Erythroblast (primary cell): ENCODE measurements around the gene ULK4.
"Not testable (repeated sequence)": the region's sequence is repeated elsewhere in the genome, so short reads cannot be mapped to it uniquely, and the experiment has no call there.

ENCODE experiments used
- GATA1 ChIP-seq: IDR thresholded peaks from 2 replicates; pipeline ENCODE4 v1.6.1; 2011; ENCODE audit warnings: low read depth, mild to moderate bottlenecking, control low read depth, low read length, moderate library complexity
- POLR2A ChIP-seq: IDR thresholded peaks from 2 replicates; pipeline ENCODE4 v1.6.1; 2011; ENCODE audit warnings: mild to moderate bottlenecking, low read length

DNA sequence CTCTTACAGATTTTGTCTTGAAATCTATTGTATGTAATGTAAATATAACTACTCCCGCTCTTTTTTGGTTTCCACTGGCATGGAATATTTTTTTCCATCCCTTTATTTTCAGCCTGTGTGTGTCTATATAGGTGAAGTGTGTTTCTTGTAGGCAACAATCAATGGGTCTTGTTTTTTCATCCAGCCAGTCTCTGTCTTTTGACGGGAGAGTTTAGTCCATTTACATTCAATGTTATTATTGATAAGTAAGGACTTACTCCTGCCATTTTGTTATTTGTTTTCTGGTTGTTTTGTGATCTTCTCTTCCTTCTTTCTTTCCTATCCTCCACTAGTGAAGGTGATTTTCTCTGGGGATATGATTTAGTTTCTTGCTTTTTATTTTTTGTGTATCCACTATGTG, 101.4 kb downstream of the ULK4 start:
- not testable (repeated sequence) for TF ChIP-seq POLR2A, GATA1
